ENCODE results near the gene LBHD1. TPM values are rescaled to one million over a fixed set of nuclear protein-coding genes. Genes with fewer than 3 reads are reported as not detected.

Gene LBHD1
- total and polyA plus RNA-seq, 2 of the 13 experiments (the other 11 are each of a cell fraction or from before 2014, with no cell fraction given) = 3.2 to 3.7 TPM

DNA sequence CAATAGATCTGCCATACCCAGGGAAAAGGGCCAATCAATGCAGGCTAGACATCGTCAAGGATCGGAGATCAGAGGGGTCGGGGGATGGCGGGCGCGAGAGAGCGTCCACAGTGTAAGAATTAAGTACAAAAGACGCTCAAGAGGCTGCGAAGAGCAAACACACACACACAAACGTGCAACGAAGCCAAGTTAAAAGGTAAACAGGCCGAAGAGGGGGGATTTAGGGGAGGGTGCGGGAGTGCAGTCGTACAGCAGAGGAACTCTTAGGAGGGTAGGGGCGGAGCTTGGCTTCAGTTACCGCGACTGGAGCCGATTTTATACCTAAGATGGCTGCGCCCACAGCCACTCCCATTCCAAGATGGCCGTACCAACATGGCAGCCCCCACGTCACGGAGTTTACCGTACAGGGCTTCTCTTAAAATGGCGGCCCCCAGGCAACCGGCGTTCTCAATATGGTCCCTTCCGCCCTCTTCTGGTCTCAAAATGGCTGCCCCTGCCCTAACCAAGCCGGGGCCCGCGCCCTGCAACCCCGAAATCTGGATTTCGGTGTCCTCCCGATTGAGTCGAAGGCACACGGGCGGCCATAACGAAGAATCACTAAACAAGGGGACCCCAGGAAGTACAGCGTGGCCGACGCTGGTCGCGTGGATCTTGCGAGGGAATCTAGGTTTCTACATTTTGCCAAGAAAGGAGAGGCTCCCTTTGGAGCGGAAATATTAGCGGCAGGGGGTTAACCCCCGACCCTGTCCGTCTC lies 37.4 kb upstream of the LBHD1 start (continued):
- TF ChIP-seq TMF1 (CRISPR knock-in tag; IDR thresholded peaks at IDR 0.05; ENCODE audit: low read depth) = no peak
- peak; percentile 59; the same call in 1 of the 2 replicates for TF ChIP-seq RBFOX2 (IDR thresholded peaks at IDR 0.05; ENCODE audit: low read depth, low read length)
- TF ChIP-seq ZNF430 (CRISPR knock-in tag; IDR thresholded peaks at IDR 0.05) = no peak
- TF ChIP-seq ZBTB3 (CRISPR knock-in tag; IDR thresholded peaks at IDR 0.05; ENCODE audit: borderline replicate concordance, low read depth) = no peak
- no peak for TF ChIP-seq ZNF382 (CRISPR knock-in tag; IDR thresholded peaks at IDR 0.05; ENCODE audit: borderline replicate concordance)
- no peak for TF ChIP-seq JUND (CRISPR knock-in tag; IDR thresholded peaks at IDR 0.05)
- no peak for TF ChIP-seq NONO (IDR thresholded peaks at IDR 0.05)
- 0 out of 2 replicates have a peak, but pooled peaks have one; percentile 21 for TF ChIP-seq NONO (CRISPR knock-in tag; conservative IDR thresholded peaks at IDR 0.05)
- TF ChIP-seq TCF12 (IDR thresholded peaks at IDR 0.05) = no peak
- TF ChIP-seq TCF12 (CRISPR knock-in tag; IDR thresholded peaks at IDR 0.05) = no peak
- TF ChIP-seq ZNF432 (CRISPR knock-in tag; IDR thresholded peaks at IDR 0.05; ENCODE audit: borderline replicate concordance) = no peak
- TF ChIP-seq HMG20A (CRISPR knock-in tag; IDR thresholded peaks at IDR 0.05; ENCODE audit: borderline replicate concordance) = no peak
- TF ChIP-seq ZNF468 (CRISPR knock-in tag; IDR thresholded peaks at IDR 0.05) = no peak
- TF ChIP-seq, protein P1, sequence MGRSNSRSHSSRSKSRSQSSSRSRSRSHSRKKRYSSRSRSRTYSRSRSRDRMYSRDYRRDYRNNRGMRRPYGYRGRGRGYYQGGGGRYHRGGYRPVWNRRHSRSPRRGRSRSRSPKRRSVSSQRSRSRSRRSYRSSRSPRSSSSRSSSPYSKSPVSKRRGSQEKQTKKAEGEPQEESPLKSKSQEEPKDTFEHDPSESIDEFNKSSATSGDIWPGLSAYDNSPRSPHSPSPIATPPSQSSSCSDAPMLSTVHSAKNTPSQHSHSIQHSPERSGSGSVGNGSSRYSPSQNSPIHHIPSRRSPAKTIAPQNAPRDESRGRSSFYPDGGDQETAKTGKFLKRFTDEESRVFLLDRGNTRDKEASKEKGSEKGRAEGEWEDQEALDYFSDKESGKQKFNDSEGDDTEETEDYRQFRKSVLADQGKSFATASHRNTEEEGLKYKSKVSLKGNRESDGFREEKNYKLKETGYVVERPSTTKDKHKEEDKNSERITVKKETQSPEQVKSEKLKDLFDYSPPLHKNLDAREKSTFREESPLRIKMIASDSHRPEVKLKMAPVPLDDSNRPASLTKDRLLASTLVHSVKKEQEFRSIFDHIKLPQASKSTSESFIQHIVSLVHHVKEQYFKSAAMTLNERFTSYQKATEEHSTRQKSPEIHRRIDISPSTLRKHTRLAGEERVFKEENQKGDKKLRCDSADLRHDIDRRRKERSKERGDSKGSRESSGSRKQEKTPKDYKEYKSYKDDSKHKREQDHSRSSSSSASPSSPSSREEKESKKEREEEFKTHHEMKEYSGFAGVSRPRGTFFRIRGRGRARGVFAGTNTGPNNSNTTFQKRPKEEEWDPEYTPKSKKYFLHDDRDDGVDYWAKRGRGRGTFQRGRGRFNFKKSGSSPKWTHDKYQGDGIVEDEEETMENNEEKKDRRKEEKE (IDR thresholded peaks at IDR 0.05) = no peak
- no peak for TF ChIP-seq NFRKB (IDR thresholded peaks at IDR 0.05)
- TF ChIP-seq, protein P2, sequence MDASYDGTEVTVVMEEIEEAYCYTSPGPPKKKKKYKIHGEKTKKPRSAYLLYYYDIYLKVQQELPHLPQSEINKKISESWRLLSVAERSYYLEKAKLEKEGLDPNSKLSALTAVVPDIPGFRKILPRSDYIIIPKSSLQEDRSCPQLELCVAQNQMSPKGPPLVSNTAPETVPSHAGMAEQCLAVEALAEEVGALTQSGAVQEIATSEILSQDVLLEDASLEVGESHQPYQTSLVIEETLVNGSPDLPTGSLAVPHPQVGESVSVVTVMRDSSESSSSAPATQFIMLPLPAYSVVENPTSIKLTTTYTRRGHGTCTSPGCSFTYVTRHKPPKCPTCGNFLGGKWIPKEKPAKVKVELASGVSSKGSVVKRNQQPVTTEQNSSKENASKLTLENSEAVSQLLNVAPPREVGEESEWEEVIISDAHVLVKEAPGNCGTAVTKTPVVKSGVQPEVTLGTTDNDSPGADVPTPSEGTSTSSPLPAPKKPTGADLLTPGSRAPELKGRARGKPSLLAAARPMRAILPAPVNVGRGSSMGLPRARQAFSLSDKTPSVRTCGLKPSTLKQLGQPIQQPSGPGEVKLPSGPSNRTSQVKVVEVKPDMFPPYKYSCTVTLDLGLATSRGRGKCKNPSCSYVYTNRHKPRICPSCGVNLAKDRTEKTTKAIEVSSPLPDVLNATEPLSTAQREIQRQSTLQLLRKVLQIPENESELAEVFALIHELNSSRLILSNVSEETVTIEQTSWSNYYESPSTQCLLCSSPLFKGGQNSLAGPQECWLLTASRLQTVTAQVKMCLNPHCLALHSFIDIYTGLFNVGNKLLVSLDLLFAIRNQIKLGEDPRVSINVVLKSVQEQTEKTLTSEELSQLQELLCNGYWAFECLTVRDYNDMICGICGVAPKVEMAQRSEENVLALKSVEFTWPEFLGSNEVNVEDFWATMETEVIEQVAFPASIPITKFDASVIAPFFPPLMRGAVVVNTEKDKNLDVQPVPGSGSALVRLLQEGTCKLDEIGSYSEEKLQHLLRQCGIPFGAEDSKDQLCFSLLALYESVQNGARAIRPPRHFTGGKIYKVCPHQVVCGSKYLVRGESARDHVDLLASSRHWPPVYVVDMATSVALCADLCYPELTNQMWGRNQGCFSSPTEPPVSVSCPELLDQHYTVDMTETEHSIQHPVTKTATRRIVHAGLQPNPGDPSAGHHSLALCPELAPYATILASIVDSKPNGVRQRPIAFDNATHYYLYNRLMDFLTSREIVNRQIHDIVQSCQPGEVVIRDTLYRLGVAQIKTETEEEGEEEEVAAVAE (CRISPR knock-in tag; IDR thresholded peaks at IDR 0.05; ENCODE audit: borderline replicate concordance) = no peak
- TF ChIP-seq MEF2D (CRISPR knock-in tag; IDR thresholded peaks at IDR 0.05) = no peak
- TF ChIP-seq, protein P3, sequence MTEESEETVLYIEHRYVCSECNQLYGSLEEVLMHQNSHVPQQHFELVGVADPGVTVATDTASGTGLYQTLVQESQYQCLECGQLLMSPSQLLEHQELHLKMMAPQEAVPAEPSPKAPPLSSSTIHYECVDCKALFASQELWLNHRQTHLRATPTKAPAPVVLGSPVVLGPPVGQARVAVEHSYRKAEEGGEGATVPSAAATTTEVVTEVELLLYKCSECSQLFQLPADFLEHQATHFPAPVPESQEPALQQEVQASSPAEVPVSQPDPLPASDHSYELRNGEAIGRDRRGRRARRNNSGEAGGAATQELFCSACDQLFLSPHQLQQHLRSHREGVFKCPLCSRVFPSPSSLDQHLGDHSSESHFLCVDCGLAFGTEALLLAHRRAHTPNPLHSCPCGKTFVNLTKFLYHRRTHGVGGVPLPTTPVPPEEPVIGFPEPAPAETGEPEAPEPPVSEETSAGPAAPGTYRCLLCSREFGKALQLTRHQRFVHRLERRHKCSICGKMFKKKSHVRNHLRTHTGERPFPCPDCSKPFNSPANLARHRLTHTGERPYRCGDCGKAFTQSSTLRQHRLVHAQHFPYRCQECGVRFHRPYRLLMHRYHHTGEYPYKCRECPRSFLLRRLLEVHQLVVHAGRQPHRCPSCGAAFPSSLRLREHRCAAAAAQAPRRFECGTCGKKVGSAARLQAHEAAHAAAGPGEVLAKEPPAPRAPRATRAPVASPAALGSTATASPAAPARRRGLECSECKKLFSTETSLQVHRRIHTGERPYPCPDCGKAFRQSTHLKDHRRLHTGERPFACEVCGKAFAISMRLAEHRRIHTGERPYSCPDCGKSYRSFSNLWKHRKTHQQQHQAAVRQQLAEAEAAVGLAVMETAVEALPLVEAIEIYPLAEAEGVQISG (CRISPR knock-in tag; IDR thresholded peaks at IDR 0.05) = no peak
- TF ChIP-seq GPN1 (CRISPR knock-in tag; IDR thresholded peaks at IDR 0.05; ENCODE audit: borderline replicate concordance) = no peak
- peak; percentile 55 for TF ChIP-seq YY1 (IDR thresholded peaks at IDR 0.05; ENCODE audit: insufficient read depth, insufficient replicate concordance, low read depth, low read length)
- TF ChIP-seq ZNF614 (CRISPR knock-in tag; IDR thresholded peaks at IDR 0.05; ENCODE audit: borderline replicate concordance) = no peak

Data from HepG2 (cell line).